Upper lobe of left lung (tissue), 4 donors: ENCODE data around the gene ATAD3A.
"Not testable (repeated sequence)": the region's sequence is repeated elsewhere in the genome, so short reads cannot be mapped to it uniquely, and the experiment has no call there.

Experiments
- EP300 ChIP-seq, 4 donors: sonication (generic); formaldehyde crosslinking; IDR thresholded peaks; one replicate each; pipeline ENCODE4 v1.5.1; 2017; ENCODE audit warnings: antibody characterized with exemption in 4 of 4, control low read depth in 2 of 4
- POLR2A ChIP-seq, 4 donors: fragments of 450-650 bp; IDR thresholded peaks; one replicate each; pipeline ENCODE4 v1.5.1; 2016 to 2017; ENCODE audit warnings: antibody characterized with exemption in 4 of 4, mild to moderate bottlenecking in 2 of 4
- POLR2AphosphoS5 ChIP-seq, 2 donors: sonication (generic); formaldehyde crosslinking; IDR thresholded peaks; one replicate each; pipeline ENCODE4 v1.5.1; 2017; ENCODE audit warnings: antibody characterized with exemption in 2 of 2
- TF ChIP-seq, protein P1 (sequence below), 6 experiments: fragments of 450-650 bp in 4 of 6; fragments of 200-600 bp in 2 of 6; sonication (generic) in 2 of 6; IDR thresholded peaks; one replicate each; pipeline ENCODE4 v1.5.1; 2016 to 2019; ENCODE audit warnings: antibody characterized with exemption in 6 of 6

DNA sequence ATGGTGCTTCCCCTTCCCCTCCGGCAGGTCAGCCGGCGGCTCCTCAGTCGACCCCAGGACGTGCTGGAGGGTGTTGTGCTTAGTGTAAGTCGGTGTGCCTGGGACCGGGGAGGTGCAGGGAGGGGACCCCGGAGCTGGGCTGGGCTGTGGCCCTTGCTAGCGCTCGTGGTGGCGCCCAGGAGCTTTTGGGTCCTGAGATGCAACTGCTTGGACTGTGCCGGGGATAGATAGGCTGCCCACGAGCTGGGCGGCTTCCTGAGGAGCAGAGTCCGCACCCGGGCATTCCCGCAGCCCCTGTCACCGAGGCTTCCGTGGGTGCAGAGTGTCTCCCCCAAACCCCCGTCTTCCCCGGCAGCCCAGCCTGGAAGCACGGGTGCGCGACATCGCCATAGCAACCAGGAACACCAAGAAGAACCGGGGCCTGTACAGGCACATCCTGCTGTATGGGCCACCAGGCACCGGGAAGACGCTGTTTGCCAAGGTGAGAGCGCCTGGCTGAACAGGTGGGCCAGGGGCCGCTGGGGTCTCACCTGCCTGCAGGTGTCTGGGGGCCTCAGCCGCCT lies 26.1 kb upstream of the ATAD3A start:
- not testable (repeated sequence) for TF ChIP-seq POLR2A, POLR2AphosphoS5, EP300 (IDR thresholded peaks at IDR 0.05)
- TF ChIP-seq, protein P1, sequence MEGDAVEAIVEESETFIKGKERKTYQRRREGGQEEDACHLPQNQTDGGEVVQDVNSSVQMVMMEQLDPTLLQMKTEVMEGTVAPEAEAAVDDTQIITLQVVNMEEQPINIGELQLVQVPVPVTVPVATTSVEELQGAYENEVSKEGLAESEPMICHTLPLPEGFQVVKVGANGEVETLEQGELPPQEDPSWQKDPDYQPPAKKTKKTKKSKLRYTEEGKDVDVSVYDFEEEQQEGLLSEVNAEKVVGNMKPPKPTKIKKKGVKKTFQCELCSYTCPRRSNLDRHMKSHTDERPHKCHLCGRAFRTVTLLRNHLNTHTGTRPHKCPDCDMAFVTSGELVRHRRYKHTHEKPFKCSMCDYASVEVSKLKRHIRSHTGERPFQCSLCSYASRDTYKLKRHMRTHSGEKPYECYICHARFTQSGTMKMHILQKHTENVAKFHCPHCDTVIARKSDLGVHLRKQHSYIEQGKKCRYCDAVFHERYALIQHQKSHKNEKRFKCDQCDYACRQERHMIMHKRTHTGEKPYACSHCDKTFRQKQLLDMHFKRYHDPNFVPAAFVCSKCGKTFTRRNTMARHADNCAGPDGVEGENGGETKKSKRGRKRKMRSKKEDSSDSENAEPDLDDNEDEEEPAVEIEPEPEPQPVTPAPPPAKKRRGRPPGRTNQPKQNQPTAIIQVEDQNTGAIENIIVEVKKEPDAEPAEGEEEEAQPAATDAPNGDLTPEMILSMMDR (IDR thresholded peaks at IDR 0.05) = not testable (repeated sequence)
